Astrocyte (in vitro differentiated cells and primary cell): ENCODE results near the gene PEX19. TPM values are rescaled to one million over a fixed set of nuclear protein-coding genes. Genes with fewer than 3 reads are reported as not detected.

Experiments
- DNase-seq: peaks from one replicate; pipeline ENCODE4 v3.0.0-alpha.2; 2010; ENCODE audit warnings: low read depth
- FAIRE-seq: peaks from 2 replicates; lab custom pipeline; 2011; peaks lifted over from hg19 to GRCh38; lab: Jason Lieb, UNC
- H2AFZ ChIP-seq: 2 replicates; pipeline ENCODE4 v1.6.0; 2012; ENCODE audit warnings: low read depth, low read length, inconsistent platforms
- H3K27ac ChIP-seq: 2 replicates; pipeline ENCODE4 v1.5.1; 2011; ENCODE audit warnings: low read depth, low read length, inconsistent platforms
- H3K27me3 ChIP-seq: 2 replicates; pipeline ENCODE4 v1.6.0; 2011; ENCODE audit warnings: low read length, inconsistent platforms; ENCODE audit not compliant: insufficient read depth
- H3K36me3 ChIP-seq: 2 replicates; pipeline ENCODE4 v1.5.1; 2011; ENCODE audit warnings: low read length, inconsistent platforms; ENCODE audit not compliant: insufficient read depth
- H3K4me1 ChIP-seq: 2 replicates; pipeline ENCODE4 v1.5.1; 2011; ENCODE audit warnings: low read length, inconsistent platforms; ENCODE audit not compliant: insufficient read depth
- H3K4me2 ChIP-seq: 2 replicates; pipeline ENCODE4 v1.6.0; 2012; ENCODE audit warnings: low read length, inconsistent platforms
- H3K4me3 ChIP-seq: 2 replicates; pipeline ENCODE4 v1.5.1; 2011; ENCODE audit warnings: low read depth, mild to moderate bottlenecking, low read length, inconsistent platforms; ENCODE audit not compliant: insufficient read depth
- H3K79me2 ChIP-seq: 2 replicates; pipeline ENCODE4 v1.6.0; 2012; ENCODE audit warnings: mild to moderate bottlenecking, low read length, inconsistent platforms; ENCODE audit not compliant: insufficient read depth
- H3K9ac ChIP-seq: 2 replicates; pipeline ENCODE4 v1.6.0; 2012; ENCODE audit warnings: mild to moderate bottlenecking, low read length, inconsistent platforms
- H3K9me3 ChIP-seq: 2 replicates; pipeline ENCODE4 v1.5.1; 2012; ENCODE audit warnings: low read depth, mild to moderate bottlenecking, low read length, inconsistent platforms; ENCODE audit not compliant: insufficient read depth
- H4K20me1 ChIP-seq: 2 replicates; pipeline ENCODE4 v1.6.0; 2012; ENCODE audit warnings: low read length, inconsistent platforms; ENCODE audit not compliant: insufficient read depth
- H3K27ac Mint-ChIP-seq: one replicate; pipeline ENCODE4 v1.8.0; 2021; ENCODE audit warnings: mild to moderate bottlenecking, mixed read lengths; ENCODE audit not compliant: unreplicated experiment
- H3K27me3 Mint-ChIP-seq: one replicate; pipeline ENCODE4 v1.8.0; 2021; ENCODE audit warnings: low read depth, mixed read lengths; ENCODE audit not compliant: unreplicated experiment
- H3K36me3 Mint-ChIP-seq: one replicate; pipeline ENCODE4 v1.8.0; 2021; ENCODE audit warnings: low read depth, mixed read lengths; ENCODE audit not compliant: unreplicated experiment
- H3K4me1 Mint-ChIP-seq: one replicate; pipeline ENCODE4 v1.8.0; 2021; ENCODE audit warnings: low read depth, mixed read lengths; ENCODE audit not compliant: unreplicated experiment
- H3K4me3 Mint-ChIP-seq: one replicate; pipeline ENCODE4 v1.8.0; 2021; ENCODE audit warnings: mild to moderate bottlenecking, moderate library complexity, mixed read lengths; ENCODE audit not compliant: unreplicated experiment
- H3K9me3 Mint-ChIP-seq: one replicate; pipeline ENCODE4 v1.8.0; 2021; ENCODE audit warnings: mild to moderate bottlenecking, mixed read lengths; ENCODE audit not compliant: unreplicated experiment
- CTCF ChIP-seq: IDR thresholded peaks from 2 replicates; pipeline ENCODE4 v1.5.1; 2011; ENCODE audit warnings: low read depth, mild to moderate bottlenecking, inconsistent platforms, low read length, moderate library complexity; ENCODE audit not compliant: insufficient read depth
- EZH2 ChIP-seq: IDR thresholded peaks from 2 replicates; pipeline ENCODE4 v1.6.1; 2012; ENCODE audit warnings: mild to moderate bottlenecking, low read length, inconsistent platforms; ENCODE audit not compliant: insufficient read depth
- total RNA-seq: library from RNA; stranded (reverse); gene quantifications from 2 replicates; pipeline ENCODE4 v1.2.1, GENCODE V29; 2021

PEX19 gene
- total RNA-seq, 1 donor from 2014 or later = 64.2 TPM

GRCh38 chr1:160258177-160258798 lies 26.6 kb downstream of the PEX19 start:
- no peak overlapping the region for H3K27ac ChIP-seq
- Mint-ChIP-seq H3K36me3 (no peaks in the 10 kb centered on the region), H3K9me3 (no peaks in the 10 kb centered on the region), H3K4me1 (peaks cover 33% of the 10 kb centered on the region), H3K27ac (no peak overlapping the region), H3K27me3 (no peaks in the 10 kb centered on the region), H3K4me3 (no peak overlapping the region)
- no peak overlapping the region for H3K4me3 ChIP-seq
- FAIRE-seq (no peak), DNase-seq (no peak)
- no peak overlapping the region for H3K9ac ChIP-seq
- peaks cover 63% of the 10 kb centered on the region for H3K79me2 ChIP-seq
- TF ChIP-seq EZH2 = no peak
- no peak for TF ChIP-seq CTCF
- no peak overlapping the region for H3K4me2 ChIP-seq
- no peaks in the 10 kb centered on the region for H3K9me3 ChIP-seq
- H2AFZ ChIP-seq = no peak overlapping the region
- no peaks in the 10 kb centered on the region for H3K27me3 ChIP-seq
- H4K20me1 ChIP-seq = peaks cover 55% of the 10 kb centered on the region
- H3K4me1 ChIP-seq = peaks cover 27% of the 10 kb centered on the region
- no peaks in the 10 kb centered on the region for H3K36me3 ChIP-seq

- Histone ChIP-seq H3K27ac (no peak overlapping the region), H3K79me2 (peaks cover 65% of the 10 kb centered on the region), H3K4me2 (peak overlapping the region; percentile 32), H3K4me1 (peaks cover 27% of the 10 kb centered on the region), H3K9me3 (no peaks in the 10 kb centered on the region), H3K36me3 (no peaks in the 10 kb centered on the region), H4K20me1 (peaks cover 61% of the 10 kb centered on the region), H3K27me3 (no peaks in the 10 kb centered on the region), H2AFZ (no peak overlapping the region), H3K9ac (no peak overlapping the region), H3K4me3 (no peak overlapping the region)
- no peak overlapping the region for H3K4me3 Mint-ChIP-seq
- no peak for TF ChIP-seq CTCF
- no peak for TF ChIP-seq EZH2
- no peak for DNase-seq
- H3K27ac Mint-ChIP-seq = no peak overlapping the region
- no peak for FAIRE-seq
- peaks cover 31% of the 10 kb centered on the region for H3K4me1 Mint-ChIP-seq
- H3K27me3 Mint-ChIP-seq = no peaks in the 10 kb centered on the region
- peaks cover 5% of the 10 kb centered on the region for H3K36me3 Mint-ChIP-seq
- H3K9me3 Mint-ChIP-seq = no peaks in the 10 kb centered on the region
Observed at GRCh38 chr1:160257411-160258015, 27.4 kb downstream of the PEX19 start.
